CD4-positive, alpha-beta T cell (primary cell): ENCODE measurements around the gene GABPB2. TPM values are rescaled to one million over a fixed set of nuclear protein-coding genes. Genes with fewer than 3 reads are reported as not detected.

Experiments used
- ATAC-seq: fragments of 200-7000 bp; cut with Tn5 transposase; one replicate; pipeline ENCODE4 v1.10.0; 2022; ENCODE audit warnings: mild to moderate bottlenecking; ENCODE audit not compliant: poor library complexity
- CTCF ChIA-PET: fragments of 350-600 bp; sonication (Branson Sonifier 250); formaldehyde crosslinking; loops from one replicate; lab custom pipeline; 2021; ENCODE audit warnings: antibody characterized with exemption, inconsistent platforms; lab: Charles Lee
- POLR2A ChIA-PET: fragments of 350-600 bp; sonication (Branson Sonifier 250); formaldehyde crosslinking; loops from one replicate; lab custom pipeline; 2021; ENCODE audit warnings: antibody characterized with exemption, inconsistent platforms; lab: Charles Lee
- DNase-seq, 14 experiments: peaks; one replicate each; pipeline ENCODE4 v3.0.0-alpha.2; 2013 to 2020; ENCODE audit warnings: mixed read lengths in 2 of 14
- H3K27ac ChIP-seq, 2 donors: one replicate each; pipeline versions ENCODE4 v1.5.1 to v1.7.0; 2013; ENCODE audit warnings: low read length in 2 of 2, low read depth in 1 of 2, mild to moderate bottlenecking in 1 of 2
- H3K27me3 ChIP-seq, 2 experiments: 1 replicate in 1 of 2; 2 replicates in 1 of 2; pipeline versions ENCODE4 v1.6.1 to v1.7.0; 2013; ENCODE audit warnings: low read length in 2 of 2, control low read depth in 1 of 2, mild to moderate bottlenecking in 1 of 2, moderate library complexity in 1 of 2; ENCODE audit not compliant: insufficient read depth in 2 of 2, control insufficient read depth in 1 of 2
- H3K36me3 ChIP-seq: one replicate; pipeline ENCODE4 v1.6.1; 2013; ENCODE audit warnings: low read length, control low read depth; ENCODE audit not compliant: insufficient read depth
- H3K4me1 ChIP-seq: one replicate; pipeline ENCODE4 v1.6.1; 2013; ENCODE audit warnings: low read length, control low read depth; ENCODE audit not compliant: insufficient read depth
- H3K4me3 ChIP-seq: one replicate; pipeline ENCODE4 v1.5.1; 2013; ENCODE audit warnings: mild to moderate bottlenecking, low read length, moderate library complexity
- H3K9me3 ChIP-seq, 2 experiments: 1 replicate in 1 of 2; 2 replicates in 1 of 2; pipeline versions ENCODE4 v1.6.1 to v1.7.0; 2013; ENCODE audit warnings: low read length in 2 of 2, mild to moderate bottlenecking in 2 of 2, control low read depth in 1 of 2, moderate library complexity in 1 of 2; ENCODE audit not compliant: control insufficient read depth in 1 of 2, insufficient read depth in 1 of 2
- H3K27ac Mint-ChIP-seq: one replicate; pipeline ENCODE4 v1.8.0; 2020; ENCODE audit warnings: mixed read lengths
- H3K27me3 Mint-ChIP-seq: one replicate; pipeline ENCODE4 v1.8.0; 2021; ENCODE audit warnings: mixed read lengths
- H3K36me3 Mint-ChIP-seq: one replicate; pipeline ENCODE4 v1.8.0; 2021; ENCODE audit warnings: low read depth, mixed read lengths
- H3K4me1 Mint-ChIP-seq: one replicate; pipeline ENCODE4 v1.8.0; 2021; ENCODE audit warnings: low read depth, mixed read lengths
- H3K4me3 Mint-ChIP-seq: one replicate; pipeline ENCODE4 v1.8.0; 2020; ENCODE audit warnings: mild to moderate bottlenecking, mixed read lengths
- H3K9me3 Mint-ChIP-seq: one replicate; pipeline ENCODE4 v1.8.0; 2020; ENCODE audit warnings: mixed read lengths
- intact Hi-C, 2 experiments: fragments of 100-400 bp; cut with DNase I in 1 of 2; cut with micrococcal nuclease in 1 of 2; formaldehyde crosslinking; loops; one replicate each; pipeline versions ENCODE4 v1.15.1 to v1.9.0; 2023 to 2025; cut with DNase I, micrococcal nuclease
- total RNA-seq, 174 experiments: library from RNA in 2 of 174; stranded (reverse) in 2 of 174; gene quantifications; one replicate each; pipeline ENCODE4 v1.2.3 and lab custom pipeline; 2021 to 2026
- TF ChIP-seq, protein P1 (sequence below): fragments of 200-600 bp; IDR thresholded peaks from one replicate; pipeline ENCODE4 v1.8.0; 2022; ENCODE audit warnings: antibody characterized with exemption, mild to moderate bottlenecking

The GABPB2 gene
- total RNA-seq, 2 experiments from 2014 or later: 23.7 to 25.5 TPM

DNA sequence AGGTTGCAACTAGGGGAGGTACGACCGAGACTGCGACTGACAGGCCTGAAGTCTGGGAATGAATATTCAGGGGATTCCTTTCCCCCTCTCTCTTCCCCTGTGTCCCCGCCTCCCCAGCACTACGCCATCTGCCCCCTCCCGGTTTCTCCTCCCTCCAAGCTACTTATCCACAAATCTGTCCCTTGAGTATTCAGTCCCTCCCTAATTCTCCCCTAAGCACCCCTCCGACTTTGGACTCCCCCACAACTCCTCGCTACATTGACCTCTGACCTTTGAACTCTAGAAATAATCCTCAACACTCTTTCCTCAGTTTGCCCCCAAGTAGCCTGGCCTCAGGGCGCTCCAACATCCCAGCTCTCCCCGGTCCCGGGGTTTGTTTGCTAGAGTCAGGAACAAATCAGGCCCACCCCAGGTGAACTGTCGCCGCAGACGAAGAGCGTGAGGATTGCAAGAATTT, 94.7 kb downstream of the GABPB2 start:
- TF ChIP-seq, protein P1, sequence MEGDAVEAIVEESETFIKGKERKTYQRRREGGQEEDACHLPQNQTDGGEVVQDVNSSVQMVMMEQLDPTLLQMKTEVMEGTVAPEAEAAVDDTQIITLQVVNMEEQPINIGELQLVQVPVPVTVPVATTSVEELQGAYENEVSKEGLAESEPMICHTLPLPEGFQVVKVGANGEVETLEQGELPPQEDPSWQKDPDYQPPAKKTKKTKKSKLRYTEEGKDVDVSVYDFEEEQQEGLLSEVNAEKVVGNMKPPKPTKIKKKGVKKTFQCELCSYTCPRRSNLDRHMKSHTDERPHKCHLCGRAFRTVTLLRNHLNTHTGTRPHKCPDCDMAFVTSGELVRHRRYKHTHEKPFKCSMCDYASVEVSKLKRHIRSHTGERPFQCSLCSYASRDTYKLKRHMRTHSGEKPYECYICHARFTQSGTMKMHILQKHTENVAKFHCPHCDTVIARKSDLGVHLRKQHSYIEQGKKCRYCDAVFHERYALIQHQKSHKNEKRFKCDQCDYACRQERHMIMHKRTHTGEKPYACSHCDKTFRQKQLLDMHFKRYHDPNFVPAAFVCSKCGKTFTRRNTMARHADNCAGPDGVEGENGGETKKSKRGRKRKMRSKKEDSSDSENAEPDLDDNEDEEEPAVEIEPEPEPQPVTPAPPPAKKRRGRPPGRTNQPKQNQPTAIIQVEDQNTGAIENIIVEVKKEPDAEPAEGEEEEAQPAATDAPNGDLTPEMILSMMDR: no peak
- peaks cover 40% of the 10 kb centered on the region for H3K4me1 ChIP-seq
- DNase-seq (no peak), ATAC-seq (peak; percentile 4)
- peaks cover 44% of the 10 kb centered on the region for H3K36me3 ChIP-seq
- no peaks in the 10 kb centered on the region for H3K27me3 ChIP-seq
- H3K27ac Mint-ChIP-seq: peak overlapping the region; percentile 89
- CTCF ChIA-PET: interaction anchor here (0.9 to 1.0 kb wide), 2 partner anchors 39 to 116 kb away, joined by 3 to 4 read pairs; no protein-coding TSS in a partner anchor
- H3K9me3 ChIP-seq: no peaks in the 10 kb centered on the region
- H3K4me3 ChIP-seq: peak overlapping the region; percentile 76
- H3K4me3 Mint-ChIP-seq: peak overlapping the region; percentile 93
- H3K9me3 Mint-ChIP-seq: no peaks in the 10 kb centered on the region
- H3K4me1 Mint-ChIP-seq: peaks cover 58% of the 10 kb centered on the region
- peaks cover 81% of the 10 kb centered on the region for H3K36me3 Mint-ChIP-seq
- H3K27ac ChIP-seq: peak overlapping the region; percentile 36 to 42
- no peaks in the 10 kb centered on the region for H3K27me3 Mint-ChIP-seq
- POLR2A ChIA-PET: interaction anchor here (0.8 to 3.6 kb wide), 6 partner anchors 8 to 930 kb away, joined by 3 to 51 read pairs (median 4); partner anchors contain the start of gene TNFAIP8L2
- intact Hi-C loops: no loop called here

DNA sequence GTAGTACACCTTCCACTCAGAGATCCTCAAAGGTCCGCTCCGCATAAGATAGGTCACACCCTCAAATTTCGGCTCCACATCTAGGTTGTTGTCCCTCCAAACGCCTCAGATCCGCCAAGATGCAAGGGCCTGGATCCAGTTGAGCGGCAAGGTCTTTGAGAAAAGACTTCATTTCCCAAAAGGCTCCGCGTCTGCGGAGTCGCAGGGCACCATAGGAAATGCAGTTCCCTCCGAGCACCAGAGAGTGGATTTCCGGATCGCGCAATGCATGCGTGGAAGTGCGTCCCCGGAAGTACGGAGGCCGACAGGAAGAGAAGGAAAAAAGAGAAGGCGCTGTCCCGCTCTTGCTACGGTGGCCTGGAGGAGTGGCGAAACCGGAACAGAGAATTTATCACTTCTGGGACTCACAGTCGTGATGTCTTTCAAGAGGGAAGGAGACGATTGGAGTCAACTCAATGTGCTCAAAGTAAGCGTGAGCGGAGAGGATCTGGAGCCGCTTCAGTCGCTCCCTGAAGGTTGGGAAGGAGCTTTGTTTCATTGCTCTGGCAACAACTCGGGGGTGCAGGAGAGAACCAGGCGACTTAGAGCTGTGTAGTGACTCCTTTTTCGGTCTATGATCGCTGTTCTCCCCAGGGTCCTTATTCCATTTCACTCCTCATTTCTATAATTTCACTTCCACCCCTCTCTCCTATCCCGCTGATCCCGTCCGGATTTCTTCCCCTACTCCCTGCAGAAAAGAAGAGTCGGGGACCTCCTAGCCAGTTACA, 95.4 kb downstream of the GABPB2 start, which contains the start of the genes LYSMD1 and SCNM1:
Gene LYSMD1 (minus strand): TSS at position 165 of the 767 bp plus-strand sequence. CDS start 644 bp downstream, outside the sequence.
Gene SCNM1 (plus strand): TSS at position 407 of the 767 bp plus-strand sequence. CDS start 9 bp downstream, at position 416.
- TF ChIP-seq, protein P1: no peak
- peaks cover 52% of the 10 kb centered on the region for H3K4me1 Mint-ChIP-seq

DNA sequence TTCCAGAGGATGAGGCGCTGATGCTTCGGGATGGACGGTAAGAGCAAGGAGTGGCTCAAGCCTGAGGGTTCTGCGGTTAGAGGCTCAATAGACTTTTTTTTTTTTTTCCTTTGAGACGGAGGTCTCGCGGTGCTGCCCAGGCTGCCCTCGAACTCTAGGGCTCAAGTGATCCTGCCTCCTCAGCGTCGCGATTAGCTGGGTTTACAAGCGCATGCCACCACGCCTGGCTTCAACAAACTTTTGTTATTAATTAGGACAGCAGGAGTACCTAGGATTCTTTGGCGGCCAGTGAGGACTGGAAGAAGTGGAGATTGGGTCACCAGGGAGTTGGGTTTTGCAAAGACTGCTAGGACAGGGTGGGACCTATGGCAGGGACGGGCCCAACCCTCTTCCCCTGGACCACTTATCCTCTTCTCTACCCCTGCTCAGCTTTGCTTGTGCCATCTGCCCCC, 96.0 kb downstream of the GABPB2 start:
- H3K9me3 Mint-ChIP-seq: no peaks in the 10 kb centered on the region
- ChIA-PET CTCF (interaction anchor here (1.3 kb wide), 1 partner anchor 85 kb away, joined by 4 read pairs; no protein-coding TSS in a partner anchor), POLR2A (interaction anchor here (0.6 to 3.6 kb wide), 10 partner anchors 9 to 233 kb away, joined by 3 to 51 read pairs (median 3); partner anchors contain the start of genes PIP5K1A, PSMB4, TMOD4 and TNFAIP8L2)
- H3K27me3 Mint-ChIP-seq: no peaks in the 10 kb centered on the region
- Histone ChIP-seq H3K36me3 (peaks cover 48% of the 10 kb centered on the region), H3K27me3 (no peaks in the 10 kb centered on the region), H3K4me3 (peak overlapping the region; percentile 76), H3K9me3 (no peaks in the 10 kb centered on the region), H3K27ac (peak overlapping the region; percentile 20 to 34), H3K4me1 (peaks cover 29% of the 10 kb centered on the region)
- DNase-seq: peak in 1 of 14 experiments; percentile 31
- peaks cover 84% of the 10 kb centered on the region for H3K36me3 Mint-ChIP-seq
- ATAC-seq: no peak
- TF ChIP-seq, protein P1: no peak
- peaks cover 49% of the 10 kb centered on the region for H3K4me1 Mint-ChIP-seq
- peak overlapping the region; percentile 93 for H3K4me3 Mint-ChIP-seq
- peak overlapping the region; percentile 89 for H3K27ac Mint-ChIP-seq
- intact Hi-C loops: loop anchor here in 1 of 2 experiments (2.0 kb wide), 1 partner anchor 232 kb away; the partner anchor contains the start of gene PSMB4

More for the DNA sequence above, 95.4 kb downstream of the GABPB2 start, which contains the start of the genes LYSMD1 and SCNM1:
- no peaks in the 10 kb centered on the region for H3K9me3 Mint-ChIP-seq
- H3K4me3 ChIP-seq: peak within 1 kb of the TSS; percentile 76
- H3K36me3 ChIP-seq: peaks cover 46% of the 10 kb centered on the region
- no peaks in the 10 kb centered on the region for H3K27me3 ChIP-seq
- POLR2A ChIA-PET: interaction anchor here (0.6 to 3.6 kb wide), 14 partner anchors 9 to 930 kb away, joined by 3 to 51 read pairs (median 3); partner anchors contain the start of genes PIP5K1A, PSMB4, TMOD4 and TNFAIP8L2
- H3K9me3 ChIP-seq: no peaks in the 10 kb centered on the region
- CTCF ChIA-PET: interaction anchor here (1.0 to 1.3 kb wide), 2 partner anchors 86 to 115 kb away, joined by 4 read pairs; no protein-coding TSS in a partner anchor
- peaks cover 33% of the 10 kb centered on the region for H3K4me1 ChIP-seq
- H3K4me3 Mint-ChIP-seq: peak within 1 kb of the TSS; percentile 93
- H3K27ac Mint-ChIP-seq: peak within 1 kb of the TSS; percentile 89
- H3K36me3 Mint-ChIP-seq: peaks cover 81% of the 10 kb centered on the region
- ATAC-seq (peak; percentile 97), DNase-seq (peak; percentile 91 to 99 (median 94))
- peak within 1 kb of the TSS; percentile 36 to 42 for H3K27ac ChIP-seq
- no peaks in the 10 kb centered on the region for H3K27me3 Mint-ChIP-seq
- intact Hi-C loops: loop anchor here in 1 of 2 experiments (2.0 kb wide), 1 partner anchor 233 kb away; the partner anchor contains the start of gene PSMB4
